Measurements from ENCODE around the gene GLIPR2.

- TF ChIP-seq SIN3A (IDR thresholded peaks at IDR 0.05; ENCODE audit: borderline replicate concordance, low read depth, low read length) (no peak), CTCF (IDR thresholded peaks at IDR 0.05) (no peak), EZH2phosphoT487 (IDR thresholded peaks at IDR 0.05; ENCODE audit: borderline replicate concordance, low read depth) (no peak), USF2 (IDR thresholded peaks at IDR 0.05; ENCODE audit: borderline replicate concordance, low read depth, low read length) (no peak), TEAD4 (IDR thresholded peaks at IDR 0.05; ENCODE audit: borderline replicate concordance, insufficient read depth) (no peak), RFX5 (IDR thresholded peaks at IDR 0.05; ENCODE audit: low read length) (no peak), TAF1 (IDR thresholded peaks at IDR 0.05; ENCODE audit: borderline replicate concordance, low read depth, low read length) (no peak), IRF3 (IDR thresholded peaks at IDR 0.05; ENCODE audit: low read depth, low read length) (no peak), REST (IDR thresholded peaks at IDR 0.05; ENCODE audit: low read depth, low read length) (no peak), EP300 (IDR thresholded peaks at IDR 0.05; ENCODE audit: borderline replicate concordance in 1 of 2, low read depth in 1 of 2, low read length in 1 of 2) (no peak), USF1 (IDR thresholded peaks at IDR 0.05; ENCODE audit: borderline replicate concordance, low read depth) (no peak), CHD2 (IDR thresholded peaks at IDR 0.05; ENCODE audit: low read length, partially characterized antibody) (no peak)
Observed at GRCh38 chr9:36109071-36109470, 27.5 kb upstream of the GLIPR2 start.

All from SK-N-SH (cell line).